Right forelimb (tissue), 1 donor: ENCODE measurements around the gene RNF133.

ENCODE experiments used
- DNase-seq: peaks from one replicate; pipeline ENCODE4 v3.0.0-alpha.2; 2018

Gene RNF133

DNA sequence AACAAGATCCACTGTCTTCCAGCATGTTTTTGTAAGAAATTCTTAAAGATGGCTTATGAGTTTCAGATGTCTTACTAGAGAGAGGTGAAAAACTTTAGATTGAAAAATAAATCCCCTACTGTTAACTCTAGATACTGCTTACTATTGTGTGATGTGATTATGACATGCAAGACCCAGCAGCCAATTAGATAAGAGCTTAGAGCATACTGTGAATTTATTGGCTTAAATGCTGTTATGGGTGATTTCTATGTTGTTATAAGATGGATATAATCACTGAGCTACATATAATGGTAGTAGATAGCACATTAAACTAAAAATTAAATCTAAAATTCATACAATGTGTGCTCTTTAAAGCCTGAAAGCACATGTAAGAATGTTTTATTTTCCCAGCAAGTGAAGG is at the start of gene RNF133:
Gene RNF133, minus strand, starts transcription at position 101 of the 400 bp plus-strand sequence. CDS start 199 bp downstream, outside the sequence.
- no peak for DNase-seq

DNA sequence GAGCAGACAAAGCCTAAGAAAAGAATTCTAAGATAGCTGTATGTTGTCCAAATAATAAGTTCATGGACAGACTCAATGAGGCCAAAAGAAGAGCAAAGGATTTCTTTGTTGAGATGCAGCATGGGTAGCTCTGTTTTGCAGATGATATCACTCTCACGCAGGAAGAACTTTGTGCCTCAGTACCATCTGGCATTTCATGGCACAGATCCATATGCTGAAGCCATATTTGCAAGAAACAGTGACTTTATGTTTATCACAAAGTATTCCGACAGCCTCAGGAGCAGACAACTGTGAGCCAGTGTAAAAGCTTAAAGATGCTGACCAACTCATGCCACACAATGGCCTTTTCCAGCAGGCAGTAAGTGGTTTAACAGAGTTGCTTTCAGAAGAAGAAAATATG is 49.3 kb upstream of the RNF133 start:
- DNase-seq, result no peak

GRCh38 chr7:122746948-122747347 is 48.0 kb upstream of the RNF133 start:
- no peak for DNase-seq

DNA sequence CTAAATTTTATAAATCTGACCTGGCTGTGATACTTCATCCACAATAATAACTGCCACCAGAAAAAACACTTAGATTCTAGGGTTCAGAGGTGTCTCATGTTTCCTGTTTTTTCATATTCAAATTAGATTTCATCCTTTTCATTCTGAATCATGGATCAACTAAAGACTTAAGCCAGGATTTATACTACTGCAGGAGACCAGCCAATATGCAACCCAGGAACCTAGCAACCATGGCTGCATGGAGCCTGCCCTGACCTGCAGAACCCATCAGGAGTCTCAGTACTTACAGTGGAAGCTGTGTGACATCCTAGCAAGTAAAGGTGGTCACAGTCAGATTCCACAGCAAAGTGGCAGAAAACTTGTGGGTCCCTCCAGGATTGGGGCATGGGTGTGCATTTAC is 44.3 kb upstream of the RNF133 start:
- no peak for DNase-seq

- no peak for DNase-seq
Measured at GRCh38 chr7:122738947-122739346, 40.0 kb upstream of the RNF133 start.

DNA sequence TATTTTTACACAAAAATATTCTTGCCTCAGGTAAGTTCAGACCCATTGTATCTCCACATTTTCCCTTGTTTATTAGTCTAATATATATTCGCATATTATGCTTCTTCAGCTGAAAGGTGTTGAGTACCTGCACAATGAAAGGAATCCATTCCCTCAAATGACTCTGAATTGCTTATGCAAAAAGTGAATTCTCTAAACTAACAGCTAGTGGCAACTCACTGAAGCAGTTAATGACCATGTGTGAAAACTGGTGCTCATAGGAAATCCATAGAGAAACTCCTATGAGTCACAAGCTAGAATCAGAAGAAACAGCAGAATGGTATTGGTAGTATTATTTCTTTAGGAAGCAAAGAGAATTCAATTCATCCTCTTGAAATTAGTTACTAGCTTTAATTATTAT is 37.3 kb upstream of the RNF133 start:
- DNase-seq, result no peak

DNA sequence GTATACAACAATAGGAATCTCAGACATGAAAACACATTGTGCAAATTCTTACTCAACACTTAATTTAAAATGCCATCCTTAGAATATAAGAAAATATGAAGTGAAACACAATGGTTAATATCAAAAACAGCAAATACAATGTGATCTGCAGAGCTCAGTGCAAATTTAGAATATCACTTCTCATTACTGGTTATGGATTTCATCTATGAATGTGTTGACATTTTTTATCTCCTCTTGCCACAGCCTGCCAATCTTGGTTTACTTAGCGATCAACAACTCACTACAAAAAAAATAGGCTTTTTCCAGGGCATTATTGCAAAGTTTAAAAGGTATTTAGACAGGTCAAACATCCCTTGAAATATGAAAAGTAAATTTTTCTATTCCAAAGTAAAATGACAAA is 28.8 kb upstream of the RNF133 start:
- DNase-seq, result no peak

- DNase-seq, result no peak
Measured at GRCh38 chr7:122727354-122727753, 28.4 kb upstream of the RNF133 start.

- DNase-seq, result no peak
Measured at GRCh38 chr7:122726881-122727280, 28.0 kb upstream of the RNF133 start.

GRCh38 chr7:122724366-122724765 is 25.4 kb upstream of the RNF133 start:
- DNase-seq, result no peak

DNA sequence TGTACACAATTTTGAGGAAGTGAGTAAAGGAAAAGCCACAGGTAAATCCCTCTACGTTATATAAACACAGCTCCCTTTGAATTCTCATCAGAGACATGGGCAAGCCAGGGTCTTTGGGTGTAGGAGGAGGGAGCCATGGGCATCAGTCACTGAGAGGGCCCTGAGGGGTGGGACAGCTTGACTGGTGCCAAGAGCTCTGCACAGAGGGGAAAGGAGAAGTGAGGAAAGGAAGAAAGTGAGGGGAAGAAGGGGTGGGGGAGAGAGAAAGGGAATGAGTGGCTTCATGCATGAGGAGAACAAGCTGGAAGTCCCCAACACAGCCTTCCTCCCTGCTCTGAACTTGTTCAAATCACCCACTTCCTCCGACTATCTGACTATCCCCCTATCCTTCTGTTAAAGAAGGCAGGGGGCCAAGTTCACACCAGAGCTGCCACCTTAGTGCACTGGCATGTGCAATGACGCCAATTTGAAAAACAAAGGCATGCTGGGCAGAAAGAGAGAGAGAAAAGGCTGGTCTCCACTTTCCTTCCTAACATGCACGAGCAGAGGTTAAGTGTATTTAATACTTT is 20.2 kb upstream of the RNF133 start:
- no peak for DNase-seq

DNA sequence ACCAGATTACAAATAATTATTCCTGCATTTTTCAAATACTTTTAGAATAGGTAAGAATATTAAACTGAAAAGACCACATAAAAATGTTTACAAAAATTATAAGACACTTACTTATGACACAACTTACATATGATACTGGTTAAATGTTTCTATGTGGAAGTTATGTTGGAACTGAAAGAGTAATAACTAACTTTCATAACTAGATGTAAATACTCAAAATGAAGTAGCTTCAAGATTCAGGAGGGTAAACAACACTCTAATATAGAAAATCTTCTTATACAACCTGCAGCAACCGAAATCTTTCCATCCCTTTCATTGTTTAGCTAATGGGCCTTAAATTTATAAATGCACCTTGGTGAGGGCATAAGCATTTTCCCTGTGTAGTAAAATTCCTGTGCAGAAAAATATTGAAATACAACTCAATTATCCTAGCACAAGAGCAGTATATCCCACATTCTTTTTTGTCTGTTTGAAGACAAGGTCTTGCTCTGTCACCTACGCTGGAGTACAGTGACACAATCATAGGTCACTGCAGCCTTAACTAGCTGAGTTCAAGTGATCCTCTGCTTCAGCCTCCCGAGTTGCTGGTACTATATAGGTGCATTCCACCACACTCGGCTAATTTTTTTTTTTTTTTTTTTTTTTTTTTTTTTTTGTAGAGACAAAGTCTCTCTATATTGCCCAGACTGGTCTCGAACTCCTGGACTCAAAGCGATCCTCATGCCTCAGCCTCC is 18.6 kb upstream of the RNF133 start:
- no peak for DNase-seq

- no peak for DNase-seq
Measured at GRCh38 chr7:122715183-122715582, 16.3 kb upstream of the RNF133 start.

GRCh38 chr7:122710916-122711315 is 12.0 kb upstream of the RNF133 start:
- no peak for DNase-seq

DNA sequence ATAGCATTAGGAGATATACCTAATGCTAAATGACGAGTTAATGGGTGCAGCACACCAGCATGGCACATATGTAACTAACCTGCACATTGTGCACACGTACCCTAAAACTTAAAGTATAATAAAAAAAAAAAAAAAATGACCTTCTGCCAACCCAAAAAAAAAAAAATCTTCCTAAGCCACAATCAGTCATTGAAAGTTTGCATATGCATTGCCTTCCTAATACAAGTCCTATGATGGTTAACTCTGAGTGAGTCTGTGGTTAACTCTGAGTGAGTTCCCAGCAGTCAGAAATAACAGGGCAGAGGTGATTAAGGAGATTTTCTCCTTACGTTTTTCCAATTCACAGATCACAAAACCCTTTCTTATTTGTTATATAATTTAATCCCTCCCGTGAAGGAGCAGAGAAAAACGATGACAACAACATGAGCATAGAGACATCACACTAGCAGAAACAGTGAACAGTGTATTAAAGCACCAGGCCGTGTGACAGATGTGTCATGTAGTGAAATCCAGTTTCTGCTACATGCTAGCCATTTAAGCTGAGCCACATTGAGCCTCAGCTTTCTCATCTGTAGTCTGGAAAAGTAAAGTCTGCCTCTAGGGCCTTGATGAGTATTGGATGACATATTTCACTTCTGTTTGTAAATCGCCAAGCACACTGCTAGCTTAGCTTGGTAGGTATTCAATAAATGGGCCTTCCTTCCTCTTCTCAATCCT is 11.2 kb upstream of the RNF133 start:
- no peak for DNase-seq

GRCh38 chr7:122706836-122707235 is 7.9 kb upstream of the RNF133 start:
- no peak for DNase-seq

DNA sequence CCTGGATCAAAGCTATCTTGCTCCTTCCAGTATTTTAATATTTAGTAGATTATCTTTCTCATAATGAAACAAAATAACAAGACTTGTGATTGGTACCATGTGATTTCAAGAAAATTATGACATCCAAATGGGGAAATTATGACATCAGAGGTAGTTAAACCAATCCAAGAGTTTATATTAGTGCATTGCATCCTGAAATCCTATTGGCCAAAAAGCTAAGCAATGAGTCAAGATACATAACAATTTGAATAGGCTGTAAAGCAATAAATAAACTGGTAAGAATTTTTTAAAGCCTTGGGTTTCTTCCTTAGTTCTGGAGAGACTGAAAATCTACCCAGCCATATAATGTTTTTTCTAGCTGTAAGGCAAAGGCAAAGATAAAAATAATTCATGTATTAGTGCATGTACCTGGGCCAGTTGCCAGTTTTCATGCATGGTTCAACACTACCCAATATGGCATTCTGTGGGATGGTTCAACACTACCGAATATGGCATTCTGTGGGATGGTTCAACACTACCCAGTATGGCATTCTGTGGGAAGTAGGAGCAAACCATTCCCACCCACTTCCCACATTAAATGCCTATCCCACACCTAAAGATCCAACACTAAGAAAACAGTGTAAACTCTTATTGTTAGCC is 4.1 kb upstream of the RNF133 start, which contains the start of gene RNF148:
Gene RNF148, minus strand, starts transcription at position 51 of the 639 bp plus-strand sequence. CDS start 172 bp downstream, outside the sequence.
- DNase-seq, result no peak

- no peak for DNase-seq
Measured at GRCh38 chr7:122695816-122696215, 3.1 kb downstream of the RNF133 start.

DNA sequence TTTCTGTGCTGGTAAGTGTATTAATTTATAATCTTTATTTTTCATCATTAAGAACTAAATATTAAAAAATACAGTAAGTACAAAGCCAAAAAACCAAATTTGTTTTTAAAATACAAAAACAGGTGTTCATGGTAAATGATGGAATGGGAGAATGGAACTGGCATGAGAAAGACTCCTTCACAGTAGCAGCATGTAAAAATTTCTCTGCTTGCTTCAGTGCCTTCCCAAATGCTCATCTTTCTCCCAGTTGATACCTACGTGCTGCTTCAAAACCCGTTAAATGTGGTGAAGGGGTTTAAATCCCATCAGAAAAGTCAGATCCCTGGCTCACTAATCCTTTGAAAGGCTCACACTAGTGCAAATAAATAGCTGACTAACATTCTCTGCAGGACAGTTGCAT is 4.2 kb downstream of the RNF133 start:
- DNase-seq, result no peak

DNA sequence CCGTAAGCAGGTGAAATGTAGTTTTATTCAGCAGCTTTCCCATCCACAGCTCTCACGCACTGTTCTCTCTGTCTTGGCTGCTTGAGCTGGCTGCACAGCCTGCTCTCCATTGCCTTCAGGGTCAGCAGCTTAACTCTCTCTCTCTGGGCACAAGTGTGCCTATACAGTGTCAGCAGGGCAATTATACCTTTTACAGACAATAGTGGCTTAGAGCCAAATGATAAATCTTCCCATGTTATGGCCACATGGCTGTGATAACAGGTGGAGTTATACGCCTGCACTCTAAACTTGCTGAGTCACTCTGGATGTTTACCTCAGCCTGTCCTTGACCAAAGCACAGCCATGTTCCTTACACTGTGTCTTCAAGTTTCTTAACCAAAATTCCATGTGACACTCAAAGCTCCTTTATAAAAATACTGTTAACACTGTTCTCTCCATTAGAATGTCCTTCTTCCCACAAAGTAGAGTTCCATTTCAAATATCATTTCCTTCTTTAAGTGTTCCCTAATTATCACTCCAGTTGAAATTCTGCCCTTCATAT is 6.1 kb downstream of the RNF133 start:
- DNase-seq, result no peak

GRCh38 chr7:122691569-122692235 is 7.2 kb downstream of the RNF133 start:
- DNase-seq, result no peak

GRCh38 chr7:122689346-122690109 is 9.4 kb downstream of the RNF133 start:
- DNase-seq, result no peak
